ENCODE data around the gene F3. TPM values are rescaled to one million over a fixed set of nuclear protein-coding genes. Genes with fewer than 3 reads are reported as not detected.

Gene F3
- total and polyA plus RNA-seq, 2 of the 13 experiments (the other 11 are each of a cell fraction or from before 2014, with no cell fraction given), result 5.8 to 9.0 TPM

GRCh38 chr1:94541246-94542087 is at the start of gene F3 (continued):
- TF ChIP-seq ZNF777 (CRISPR knock-in tag; IDR thresholded peaks at IDR 0.05) (peak; percentile 92), HOXA3 (CRISPR knock-in tag; IDR thresholded peaks at IDR 0.05) (peak; percentile 19; the same call in 1 of the 2 replicates), SMARCC2 (IDR thresholded peaks at IDR 0.05) (no peak), RNF2 (conservative IDR thresholded peaks at IDR 0.05; ENCODE audit: low read depth) (no peak), ZSCAN31 (CRISPR knock-in tag; IDR thresholded peaks at IDR 0.05; ENCODE audit: low read depth) (no peak), NBN (conservative IDR thresholded peaks at IDR 0.05) (no peak), AGO2 (optimal IDR thresholded peaks at IDR 0.05; ENCODE audit: low read depth, low read length) (peak; percentile 20), ZBTB2 (CRISPR knock-in tag; IDR thresholded peaks at IDR 0.05; ENCODE audit: low read depth) (peak; percentile 92), ZNF407 (CRISPR knock-in tag; IDR thresholded peaks at IDR 0.05; ENCODE audit: not compliant biosample characterization) (no peak), HIVEP1 (CRISPR knock-in tag; IDR thresholded peaks at IDR 0.05) (peak; percentile 85), MYPOP (CRISPR knock-in tag; IDR thresholded peaks at IDR 0.05) (peak; percentile 68), ZNF572 (CRISPR knock-in tag; IDR thresholded peaks at IDR 0.05) (no peak), IKZF4 (CRISPR knock-in tag; IDR thresholded peaks at IDR 0.05; ENCODE audit: borderline replicate concordance, low read depth, not compliant biosample characterization) (peak; percentile 9), ZNF136 (CRISPR knock-in tag; IDR thresholded peaks at IDR 0.05; ENCODE audit: low read depth) (0 out of 2 replicates have a peak, but pooled peaks have one; percentile 28), ZFY (CRISPR knock-in tag; IDR thresholded peaks at IDR 0.05) (peak; percentile 37; the same call in 1 of the 2 replicates), JUN (CRISPR knock-in tag; IDR thresholded peaks at IDR 0.05) (peak; percentile 73; the same call in 1 of the 2 replicates), ZNF781 (CRISPR knock-in tag; IDR thresholded peaks at IDR 0.05; ENCODE audit: borderline replicate concordance, not compliant biosample characterization) (no peak), GABPB1 (CRISPR knock-in tag; IDR thresholded peaks at IDR 0.05) (peak; percentile 58; the same call in 1 of the 2 replicates), PHF8 (CRISPR knock-in tag; IDR thresholded peaks at IDR 0.05) (peak; percentile 60)
